Fibroblast of lung (primary cell): ENCODE measurements around the gene SLC7A14. TPM values are rescaled to one million over a fixed set of nuclear protein-coding genes. Genes with fewer than 3 reads are reported as not detected.

Experiments used
- DNase-seq, 2 donors: peaks; one replicate each; pipeline versions ENCODE4 v3.0.0 to v3.0.0-alpha.2; 2010; ENCODE audit warnings: low read depth in 2 of 2
- H2AFZ ChIP-seq: 2 replicates; pipeline ENCODE4 v1.5.1; 2012; ENCODE audit warnings: low read length, control low read depth, inconsistent platforms
- H3K27ac ChIP-seq: 2 replicates; pipeline ENCODE4 v1.5.1; 2011; ENCODE audit warnings: low read length, control low read depth; ENCODE audit not compliant: insufficient read depth
- H3K27me3 ChIP-seq: 2 replicates; pipeline ENCODE4 v1.5.1; 2011; ENCODE audit warnings: mild to moderate bottlenecking, low read length; ENCODE audit not compliant: control insufficient read depth, insufficient read depth
- H3K36me3 ChIP-seq: 2 replicates; pipeline ENCODE4 v1.5.1; 2011; ENCODE audit warnings: low read length; ENCODE audit not compliant: control insufficient read depth, insufficient read depth
- H3K4me1 ChIP-seq: 2 replicates; pipeline ENCODE4 v1.5.1; 2011; ENCODE audit warnings: low read length; ENCODE audit not compliant: control insufficient read depth, insufficient read depth; ENCODE audit errors: extremely low read depth
- H3K4me2 ChIP-seq: 2 replicates; pipeline ENCODE4 v1.5.1; 2011; ENCODE audit warnings: low read length, control low read depth; ENCODE audit not compliant: insufficient read depth; ENCODE audit errors: extremely low read depth
- H3K4me3 ChIP-seq, 4 experiments: fragments of 200-600 bp in 1 of 4; sonication (generic) in 1 of 4; replicated peaks in 1 of 4; 2 replicates each; pipeline ENCODE4 v1.5.1; 2011 to 2016; ENCODE audit warnings: low read length in 4 of 4, low read depth in 3 of 4, mild to moderate bottlenecking in 3 of 4, control low read depth in 2 of 4, inconsistent platforms in 1 of 4, mixed read lengths in 1 of 4; ENCODE audit not compliant: insufficient read depth in 1 of 4; ENCODE audit errors: control extremely low read depth in 1 of 4
- H3K79me2 ChIP-seq: 2 replicates; pipeline ENCODE4 v1.5.1; 2012; ENCODE audit warnings: mild to moderate bottlenecking, low read length, inconsistent platforms; ENCODE audit not compliant: control insufficient read depth, insufficient read depth
- H3K9ac ChIP-seq: 2 replicates; pipeline ENCODE4 v1.5.1; 2011; ENCODE audit warnings: mild to moderate bottlenecking, low read length, control low read depth; ENCODE audit not compliant: insufficient read depth
- H3K9me3 ChIP-seq: 2 replicates; pipeline ENCODE4 v1.5.1; 2012; ENCODE audit warnings: low read depth, low read length; ENCODE audit not compliant: control insufficient read depth, insufficient read depth
- H4K20me1 ChIP-seq: 2 replicates; pipeline ENCODE4 v1.5.1; 2011; ENCODE audit warnings: low read length; ENCODE audit not compliant: control insufficient read depth, insufficient read depth; ENCODE audit errors: extremely low read depth
- EZH2 ChIP-seq: IDR thresholded peaks from 2 replicates; pipeline ENCODE4 v1.5.1; 2012; ENCODE audit warnings: low read length, control low read depth, mild to moderate bottlenecking; ENCODE audit errors: missing control alignments
- polyA plus RNA-seq, 2 donors: library from polyadenylated mRNA; depleted of rRNA in 1 of 2; stranded (reverse) in 1 of 2; unstranded in 1 of 2; fragments of >200 nt; gene quantifications; 2 replicates each; pipeline ENCODE4 v1.2.1, GENCODE V29; 2011 to 2012; ENCODE audit warnings: missing spikeins in 1 of 2
- total RNA-seq: library from RNA; depleted of rRNA; stranded (reverse); fragments of >200 nt; gene quantifications from 2 replicates; pipeline ENCODE4 v1.2.1, GENCODE V29; 2014
- TF ChIP-seq, protein P1 (sequence below), 2 donors: IDR thresholded peaks in 1 of 2; conservative IDR thresholded peaks in 1 of 2; 1 replicate in 1 of 2; 2 replicates in 1 of 2; pipeline ENCODE4 v1.5.1; 2011 to 2012; ENCODE audit warnings: low read length in 2 of 2, control low read depth in 1 of 2, inconsistent platforms in 1 of 2, low read depth in 1 of 2, mild to moderate bottlenecking in 1 of 2

The SLC7A14 gene
- total and polyA plus RNA-seq, 2 donors (not counting 1 experiment from before 2014, with no cell fraction given): 1.3 to 3.4 TPM

DNA sequence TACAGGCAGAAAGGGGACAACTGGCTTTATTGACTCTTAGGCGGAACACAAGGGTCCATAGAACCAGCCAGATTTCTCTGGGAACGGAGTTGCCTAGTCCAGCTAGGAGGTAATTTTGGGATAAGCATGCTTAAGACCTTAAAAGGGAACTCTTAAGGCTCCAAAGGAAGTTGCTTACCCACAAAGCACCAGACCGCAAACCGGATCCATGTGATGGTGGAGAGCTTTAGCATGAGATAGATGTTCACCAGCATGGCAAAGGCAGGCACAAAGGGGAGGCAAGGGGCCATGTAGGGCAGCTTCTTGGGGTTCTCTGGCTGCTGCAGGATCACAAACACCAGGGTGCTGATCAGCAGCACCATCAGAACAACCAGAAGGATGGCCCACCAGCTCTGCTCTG, 105.8 kb downstream of the SLC7A14 start:
- no peak for DNase-seq
- Histone ChIP-seq H3K27me3 (no peaks in the 10 kb centered on the region), H3K27ac (no peak overlapping the region), H4K20me1 (no peaks in the 10 kb centered on the region), H3K9ac (no peak overlapping the region), H3K4me1 (peaks cover 10% of the 10 kb centered on the region), H3K4me3 (no peak overlapping the region), H3K9me3 (no peaks in the 10 kb centered on the region), H3K79me2 (no peaks in the 10 kb centered on the region), H2AFZ (no peak overlapping the region), H3K36me3 (no peaks in the 10 kb centered on the region), H3K4me2 (no peak overlapping the region)
- TF ChIP-seq, protein P1, sequence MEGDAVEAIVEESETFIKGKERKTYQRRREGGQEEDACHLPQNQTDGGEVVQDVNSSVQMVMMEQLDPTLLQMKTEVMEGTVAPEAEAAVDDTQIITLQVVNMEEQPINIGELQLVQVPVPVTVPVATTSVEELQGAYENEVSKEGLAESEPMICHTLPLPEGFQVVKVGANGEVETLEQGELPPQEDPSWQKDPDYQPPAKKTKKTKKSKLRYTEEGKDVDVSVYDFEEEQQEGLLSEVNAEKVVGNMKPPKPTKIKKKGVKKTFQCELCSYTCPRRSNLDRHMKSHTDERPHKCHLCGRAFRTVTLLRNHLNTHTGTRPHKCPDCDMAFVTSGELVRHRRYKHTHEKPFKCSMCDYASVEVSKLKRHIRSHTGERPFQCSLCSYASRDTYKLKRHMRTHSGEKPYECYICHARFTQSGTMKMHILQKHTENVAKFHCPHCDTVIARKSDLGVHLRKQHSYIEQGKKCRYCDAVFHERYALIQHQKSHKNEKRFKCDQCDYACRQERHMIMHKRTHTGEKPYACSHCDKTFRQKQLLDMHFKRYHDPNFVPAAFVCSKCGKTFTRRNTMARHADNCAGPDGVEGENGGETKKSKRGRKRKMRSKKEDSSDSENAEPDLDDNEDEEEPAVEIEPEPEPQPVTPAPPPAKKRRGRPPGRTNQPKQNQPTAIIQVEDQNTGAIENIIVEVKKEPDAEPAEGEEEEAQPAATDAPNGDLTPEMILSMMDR (conservative IDR thresholded peaks at IDR 0.05 in 1 of 2, IDR thresholded peaks at IDR 0.05 in 1 of 2; ENCODE audit: low read depth in 1 of 2, low read length in 2 of 2): no peak
- no peak for TF ChIP-seq EZH2

DNA sequence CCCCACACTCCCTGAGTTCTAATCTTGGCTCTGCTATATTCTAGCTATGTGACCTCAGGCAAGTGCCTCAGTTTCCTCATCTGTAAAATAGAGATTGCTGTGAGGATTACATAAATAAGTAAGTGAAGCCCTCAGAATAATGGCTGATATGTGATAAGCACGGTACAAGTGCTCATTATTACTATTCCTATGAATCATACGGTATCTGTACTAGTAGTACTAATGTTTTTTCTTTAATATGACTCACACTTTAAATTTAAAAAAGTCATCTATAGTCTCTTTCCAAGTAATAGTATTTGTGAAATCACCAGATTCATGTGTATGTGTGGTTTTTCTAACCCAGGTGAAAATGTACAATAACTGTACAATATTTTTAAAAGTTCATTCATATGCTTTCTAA, 108.5 kb downstream of the SLC7A14 start:
- peak; percentile 43 to 47 for DNase-seq
- H4K20me1 ChIP-seq: no peaks in the 10 kb centered on the region
- TF ChIP-seq, protein P1 (conservative IDR thresholded peaks at IDR 0.05 in 1 of 2, IDR thresholded peaks at IDR 0.05 in 1 of 2; ENCODE audit: low read depth in 1 of 2, low read length in 2 of 2): no peak
- no peak for TF ChIP-seq EZH2
- no peak overlapping the region for H3K9ac ChIP-seq
- no peak overlapping the region for H3K4me3 ChIP-seq
- no peaks in the 10 kb centered on the region for H3K9me3 ChIP-seq
- H3K27ac ChIP-seq: no peak overlapping the region
- H2AFZ ChIP-seq: no peak overlapping the region
- H3K4me1 ChIP-seq: peaks cover 10% of the 10 kb centered on the region
- H3K36me3 ChIP-seq: no peaks in the 10 kb centered on the region
- no peak overlapping the region for H3K4me2 ChIP-seq
- H3K27me3 ChIP-seq: no peaks in the 10 kb centered on the region
- H3K79me2 ChIP-seq: no peaks in the 10 kb centered on the region

DNA sequence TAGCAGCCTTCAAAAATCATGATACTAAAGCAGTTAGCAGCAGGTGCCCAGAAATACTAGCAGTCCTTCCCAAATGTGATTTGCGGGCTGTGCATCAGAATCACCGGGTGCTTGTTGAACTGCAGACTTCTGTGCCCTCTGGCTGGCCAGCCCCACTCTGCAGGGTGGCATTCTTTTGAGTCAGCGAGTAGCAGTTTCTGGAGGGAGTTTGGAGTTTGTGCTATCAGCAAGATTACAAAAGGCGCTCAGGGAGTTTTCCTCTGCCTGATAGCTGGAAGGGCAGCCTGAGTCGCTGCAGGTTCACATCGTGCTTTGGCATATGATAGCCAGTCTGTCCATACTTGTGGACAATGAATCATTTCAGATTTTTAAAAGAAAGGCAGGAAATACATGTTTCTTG, 109.6 kb downstream of the SLC7A14 start:
- H3K27ac ChIP-seq: no peak overlapping the region
- H3K4me2 ChIP-seq: no peak overlapping the region
- no peak overlapping the region for H2AFZ ChIP-seq
- no peaks in the 10 kb centered on the region for H3K36me3 ChIP-seq
- no peaks in the 10 kb centered on the region for H4K20me1 ChIP-seq
- TF ChIP-seq, protein P1 (conservative IDR thresholded peaks at IDR 0.05 in 1 of 2, IDR thresholded peaks at IDR 0.05 in 1 of 2; ENCODE audit: low read depth in 1 of 2, low read length in 2 of 2): no peak
- no peak for TF ChIP-seq EZH2
- no peak overlapping the region for H3K9ac ChIP-seq
- H3K4me1 ChIP-seq: peaks cover 10% of the 10 kb centered on the region
- peak in 1 of 2 donors; percentile 14 for DNase-seq
- H3K4me3 ChIP-seq: no peak overlapping the region
- H3K9me3 ChIP-seq: no peaks in the 10 kb centered on the region
- H3K79me2 ChIP-seq: no peaks in the 10 kb centered on the region
- H3K27me3 ChIP-seq: no peaks in the 10 kb centered on the region
